Trophoblast cell (in vitro differentiated cells and primary cell): ENCODE measurements around the gene TLN1.

Experiments used
- DNase-seq, 2 donors: peaks; one replicate each; pipeline ENCODE4 v3.0.0-alpha.2; 2016
- H2AFZ ChIP-seq: 2 replicates; pipeline ENCODE4 v1.6.1; 2013; ENCODE audit warnings: low read length, moderate library complexity, mild to moderate bottlenecking; ENCODE audit not compliant: insufficient read depth, poor library complexity
- H2AK5ac ChIP-seq: 2 replicates; pipeline ENCODE4 v1.6.1; 2013; ENCODE audit warnings: mild to moderate bottlenecking, low read length
- H2BK120ac ChIP-seq: 2 replicates; pipeline ENCODE4 v1.6.1; 2013; ENCODE audit warnings: low read length, mild to moderate bottlenecking, moderate library complexity; ENCODE audit not compliant: insufficient read depth, poor library complexity
- H2BK12ac ChIP-seq: 2 replicates; pipeline ENCODE4 v1.6.1; 2013; ENCODE audit warnings: mild to moderate bottlenecking, low read length, moderate library complexity
- H2BK5ac ChIP-seq: 2 replicates; pipeline ENCODE4 v1.6.1; 2013; ENCODE audit warnings: low read length, low read depth, moderate library complexity, mild to moderate bottlenecking; ENCODE audit not compliant: poor library complexity
- H3K14ac ChIP-seq: 2 replicates; pipeline ENCODE4 v1.6.1; 2013; ENCODE audit warnings: mild to moderate bottlenecking, low read length
- H3K18ac ChIP-seq: 2 replicates; pipeline ENCODE4 v1.6.1; 2013; ENCODE audit warnings: mild to moderate bottlenecking, low read length
- H3K23ac ChIP-seq: 2 replicates; pipeline ENCODE4 v1.6.1; 2013; ENCODE audit warnings: low read length
- H3K27ac ChIP-seq: 2 replicates; pipeline ENCODE4 v1.5.1; 2013; ENCODE audit warnings: low read depth, mild to moderate bottlenecking, inconsistent platforms, low read length, moderate library complexity
- H3K27me3 ChIP-seq: 2 replicates; pipeline ENCODE4 v1.6.1; 2013; ENCODE audit warnings: inconsistent platforms, mild to moderate bottlenecking, low read length, moderate library complexity; ENCODE audit not compliant: insufficient read depth
- H3K36me3 ChIP-seq, 2 experiments: 1 replicate in 1 of 2; 2 replicates in 1 of 2; pipeline ENCODE4 v1.6.1; 2013; ENCODE audit warnings: low read length in 2 of 2, mild to moderate bottlenecking in 2 of 2, moderate library complexity in 1 of 2; ENCODE audit not compliant: insufficient read depth in 2 of 2, control insufficient read depth in 1 of 2
- H3K4ac ChIP-seq: 2 replicates; pipeline ENCODE4 v1.6.1; 2013; ENCODE audit warnings: low read depth, mild to moderate bottlenecking, low read length, moderate library complexity
- H3K4me1 ChIP-seq, 2 experiments: 1 replicate in 1 of 2; 2 replicates in 1 of 2; pipeline ENCODE4 v1.6.1; 2013; ENCODE audit warnings: low read length in 2 of 2, mild to moderate bottlenecking in 2 of 2, moderate library complexity in 1 of 2; ENCODE audit not compliant: insufficient read depth in 2 of 2, control insufficient read depth in 1 of 2
- H3K4me2 ChIP-seq: 2 replicates; pipeline ENCODE4 v1.6.1; 2013; ENCODE audit warnings: inconsistent platforms, mild to moderate bottlenecking, low read length, moderate library complexity
- H3K4me3 ChIP-seq: 2 replicates; pipeline ENCODE4 v1.5.1; 2013; ENCODE audit warnings: mild to moderate bottlenecking, low read depth, low read length, inconsistent platforms
- H3K79me1 ChIP-seq: one replicate; pipeline ENCODE4 v1.6.1; 2013; ENCODE audit warnings: low read length
- H3K79me2 ChIP-seq: 2 replicates; pipeline ENCODE4 v1.6.1; 2013; ENCODE audit warnings: low read length, mild to moderate bottlenecking; ENCODE audit not compliant: control insufficient read depth, insufficient read depth, poor library complexity
- H3K9ac ChIP-seq: 2 replicates; pipeline ENCODE4 v1.6.1; 2013; ENCODE audit warnings: mild to moderate bottlenecking, low read length
- H3K9me3 ChIP-seq: 2 replicates; pipeline ENCODE4 v1.6.1; 2013; ENCODE audit warnings: low read depth, mild to moderate bottlenecking, control low read depth, inconsistent platforms, low read length; ENCODE audit not compliant: insufficient read depth
- H4K12ac ChIP-seq: 2 replicates; pipeline ENCODE4 v1.6.1; 2013; ENCODE audit warnings: low read depth, mild to moderate bottlenecking, low read length, moderate library complexity
- H4K8ac ChIP-seq: 2 replicates; pipeline ENCODE4 v1.6.1; 2013; ENCODE audit warnings: low read depth, mild to moderate bottlenecking, low read length, moderate library complexity
- H4K91ac ChIP-seq: one replicate; pipeline ENCODE4 v1.6.1; 2013; ENCODE audit warnings: low read depth, mild to moderate bottlenecking, low read length, moderate library complexity
- WGBS: extraction: QIAGEN DNeasy Blood & Tissue Kit; methylation state at CpG from one replicate; pipeline ENCODE4 v1.1.7; 2013; ENCODE audit warnings: missing lambda C conversion rate; ENCODE audit not compliant: insufficient read length, insufficient coverage; ENCODE audit errors: extremely low coverage; 5-methylcytosine and 5-hydroxymethylcytosine counted together

Gene TLN1

GRCh38 chr9:35769763-35770162 lies 37.8 kb upstream of the TLN1 start:
- H3K4ac ChIP-seq, result no peak overlapping the region
- H3K79me2 ChIP-seq, result peaks cover 2% of the 10 kb centered on the region
- H3K4me2 ChIP-seq, result no peak overlapping the region
- H3K9me3 ChIP-seq, result no peaks in the 10 kb centered on the region
- WGBS, result no CpG with 5 or more reads among the region's 1 CpG
- no peaks in the 10 kb centered on the region for H3K27me3 ChIP-seq
- H4K91ac ChIP-seq, result no peak overlapping the region
- no peak overlapping the region for H3K14ac ChIP-seq
- H3K4me3 ChIP-seq, result no peak overlapping the region
- no peak overlapping the region for H2AK5ac ChIP-seq
- H3K79me1 ChIP-seq, result no peaks in the 10 kb centered on the region
- peaks cover 0 to 2% of the 10 kb centered on the region in 2 experiments for H3K4me1 ChIP-seq
- DNase-seq, result no peak
- H4K8ac ChIP-seq, result no peak overlapping the region
- no peak overlapping the region for H3K27ac ChIP-seq
- no peak overlapping the region for H2BK12ac ChIP-seq
- H3K23ac ChIP-seq, result no peak overlapping the region
- H3K36me3 ChIP-seq, result no peaks in the 10 kb centered on the region
- H2BK5ac ChIP-seq, result no peak overlapping the region
- no peak overlapping the region for H3K9ac ChIP-seq
- H2AFZ ChIP-seq, result no peak overlapping the region
- no peak overlapping the region for H3K18ac ChIP-seq
- no peak overlapping the region for H4K12ac ChIP-seq
- no peak overlapping the region for H2BK120ac ChIP-seq

- H3K79me2 ChIP-seq, result no peaks in the 10 kb centered on the region
- no peak overlapping the region for H2BK120ac ChIP-seq
- H4K8ac ChIP-seq, result no peak overlapping the region
- H4K91ac ChIP-seq, result no peak overlapping the region
- WGBS, result no CpG with 5 or more reads among the region's 1 CpG
- H3K9me3 ChIP-seq, result no peaks in the 10 kb centered on the region
- no peak overlapping the region for H3K27ac ChIP-seq
- H3K36me3 ChIP-seq, result no peaks in the 10 kb centered on the region
- no peak overlapping the region for H3K23ac ChIP-seq
- no peaks in the 10 kb centered on the region for H3K79me1 ChIP-seq
- H3K4ac ChIP-seq, result no peak overlapping the region
- H2AK5ac ChIP-seq, result no peak overlapping the region
- no peak overlapping the region for H3K14ac ChIP-seq
- no peak overlapping the region for H4K12ac ChIP-seq
- no peak overlapping the region for H3K4me2 ChIP-seq
- no peak overlapping the region for H3K4me3 ChIP-seq
- DNase-seq, result no peak
- no peak overlapping the region for H2BK5ac ChIP-seq
- H3K27me3 ChIP-seq, result no peaks in the 10 kb centered on the region
- peaks cover 0 to 2% of the 10 kb centered on the region in 2 experiments for H3K4me1 ChIP-seq
- H2AFZ ChIP-seq, result no peak overlapping the region
- no peak overlapping the region for H3K9ac ChIP-seq
- H3K18ac ChIP-seq, result no peak overlapping the region
- H2BK12ac ChIP-seq, result no peak overlapping the region
Observed at GRCh38 chr9:35767458-35767857, 35.5 kb upstream of the TLN1 start.

GRCh38 chr9:35766997-35767396 lies 35.0 kb upstream of the TLN1 start:
- H3K4me2 ChIP-seq, result no peak overlapping the region
- DNase-seq, result no peak
- no peak overlapping the region for H4K91ac ChIP-seq
- no peak overlapping the region for H2BK5ac ChIP-seq
- H2AK5ac ChIP-seq, result no peak overlapping the region
- H3K9ac ChIP-seq, result no peak overlapping the region
- H3K4ac ChIP-seq, result no peak overlapping the region
- H3K79me1 ChIP-seq, result no peaks in the 10 kb centered on the region
- no peak overlapping the region for H2BK120ac ChIP-seq
- WGBS, result no CpG with 5 or more reads among the region's 2 CpGs
- no peak overlapping the region for H3K14ac ChIP-seq
- H4K8ac ChIP-seq, result no peak overlapping the region
- H3K36me3 ChIP-seq, result no peaks in the 10 kb centered on the region
- H2BK12ac ChIP-seq, result no peak overlapping the region
- no peaks in the 10 kb centered on the region for H3K79me2 ChIP-seq
- no peak overlapping the region for H2AFZ ChIP-seq
- H3K9me3 ChIP-seq, result no peaks in the 10 kb centered on the region
- peaks cover 0 to 2% of the 10 kb centered on the region in 2 experiments for H3K4me1 ChIP-seq
- no peak overlapping the region for H3K23ac ChIP-seq
- no peak overlapping the region for H4K12ac ChIP-seq
- H3K18ac ChIP-seq, result no peak overlapping the region
- H3K27me3 ChIP-seq, result no peaks in the 10 kb centered on the region
- H3K27ac ChIP-seq, result no peak overlapping the region
- no peak overlapping the region for H3K4me3 ChIP-seq

GRCh38 chr9:35763803-35764202 lies 31.8 kb upstream of the TLN1 start:
- no peaks in the 10 kb centered on the region for H3K79me1 ChIP-seq
- no peak for DNase-seq
- WGBS, result no CpG with 5 or more reads among the region's 1 CpG
- H3K36me3 ChIP-seq, result no peaks in the 10 kb centered on the region
- H3K4ac ChIP-seq, result no peak overlapping the region
- H3K9me3 ChIP-seq, result no peaks in the 10 kb centered on the region
- H3K23ac ChIP-seq, result no peak overlapping the region
- H3K4me3 ChIP-seq, result no peak overlapping the region
- H4K8ac ChIP-seq, result no peak overlapping the region
- H2BK5ac ChIP-seq, result no peak overlapping the region
- H3K27me3 ChIP-seq, result no peaks in the 10 kb centered on the region
- no peak overlapping the region for H2AK5ac ChIP-seq
- no peak overlapping the region for H3K14ac ChIP-seq
- H3K9ac ChIP-seq, result no peak overlapping the region
- H2BK12ac ChIP-seq, result no peak overlapping the region
- no peak overlapping the region for H3K4me2 ChIP-seq
- H2BK120ac ChIP-seq, result no peak overlapping the region
- no peaks in the 10 kb centered on the region for H3K79me2 ChIP-seq
- no peak overlapping the region for H3K18ac ChIP-seq
- H4K91ac ChIP-seq, result no peak overlapping the region
- no peak overlapping the region for H4K12ac ChIP-seq
- H2AFZ ChIP-seq, result no peak overlapping the region
- peaks cover 0 to 5% of the 10 kb centered on the region in 2 experiments for H3K4me1 ChIP-seq
- no peak overlapping the region for H3K27ac ChIP-seq
